ENCODE measurements around the gene RTL3.

DNA sequence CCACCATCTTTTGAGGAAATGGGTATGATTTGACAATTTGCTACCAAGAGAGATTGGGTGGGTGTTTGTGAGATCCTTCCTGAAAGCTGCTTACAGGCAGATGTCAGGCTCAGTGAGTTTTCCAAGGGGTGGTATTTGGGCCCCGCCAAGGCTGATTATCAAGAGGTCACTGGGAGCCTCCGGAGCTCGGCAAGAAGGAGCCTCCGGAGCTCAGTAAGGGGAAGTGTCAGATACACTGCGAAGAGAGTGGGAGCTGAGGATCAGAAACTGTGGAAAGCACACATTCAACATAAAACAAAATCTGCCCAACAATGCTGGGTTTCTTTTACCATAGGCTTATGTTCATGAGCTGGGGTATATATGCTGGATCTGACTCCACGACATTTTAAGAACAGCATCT lies 714 bp downstream of the RTL3 start:
- TF ChIP-seq YY1 (IDR thresholded peaks at IDR 0.05; ENCODE audit: insufficient read depth, insufficient read length) (no peak), ZNF274 (IDR thresholded peaks at IDR 0.05; ENCODE audit: low read depth, low read length) (no peak), SUZ12 (IDR thresholded peaks at IDR 0.05; ENCODE audit: extremely low read depth, insufficient read depth, insufficient read length) (no peak)
